Measurements from ENCODE around the gene BID. TPM values are rescaled to one million over a fixed set of nuclear protein-coding genes. Genes with fewer than 3 reads are reported as not detected.

The BID gene
- total and polyA plus RNA-seq, 8 donors, result 3.2 to 15.7 (median 7.9) TPM

DNA sequence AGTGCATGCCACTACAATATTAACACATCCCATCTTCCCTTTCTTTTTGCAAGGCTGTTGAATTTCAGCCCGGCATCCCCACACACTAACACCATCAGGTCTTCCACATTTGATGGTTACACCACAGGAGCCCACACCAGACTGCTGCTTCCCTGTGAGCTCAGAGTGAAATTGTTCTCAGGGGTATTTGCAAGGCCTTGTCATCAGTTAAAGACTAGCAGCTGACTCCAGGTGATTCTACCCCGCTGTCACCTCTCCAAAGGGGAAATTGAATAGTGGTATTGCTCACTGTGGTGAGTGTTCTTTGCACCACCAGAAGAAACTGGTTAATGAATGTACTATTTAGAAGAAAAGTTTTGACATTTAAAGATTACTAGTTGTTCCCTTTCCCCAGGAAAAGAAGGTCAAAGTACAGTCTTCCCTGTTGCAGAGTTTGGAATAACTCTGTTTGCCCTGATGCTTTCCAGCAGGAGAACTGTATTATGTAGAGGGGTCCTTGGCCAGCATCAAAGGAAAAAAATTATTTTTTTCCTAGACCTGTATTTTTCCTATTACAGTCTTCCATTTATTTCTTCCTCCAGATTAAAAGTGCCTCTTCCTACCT, 41.9 kb downstream of the BID start:
- FAIRE-seq, result no peak
- intact Hi-C loops (cut with DNase I), result no loop called here
- no peak for ATAC-seq
- WGBS, 2 donors, result 90 to 93% methylated on average over 2 of the region's 2 CpGs
- no peak for DNase-seq
- H3K27ac ChIP-seq, result no peak overlapping the region
- H3K4me1 ChIP-seq, result no peaks in the 10 kb centered on the region
- H3K9me3 ChIP-seq, result no peaks in the 10 kb centered on the region
- TF ChIP-seq, protein P1, sequence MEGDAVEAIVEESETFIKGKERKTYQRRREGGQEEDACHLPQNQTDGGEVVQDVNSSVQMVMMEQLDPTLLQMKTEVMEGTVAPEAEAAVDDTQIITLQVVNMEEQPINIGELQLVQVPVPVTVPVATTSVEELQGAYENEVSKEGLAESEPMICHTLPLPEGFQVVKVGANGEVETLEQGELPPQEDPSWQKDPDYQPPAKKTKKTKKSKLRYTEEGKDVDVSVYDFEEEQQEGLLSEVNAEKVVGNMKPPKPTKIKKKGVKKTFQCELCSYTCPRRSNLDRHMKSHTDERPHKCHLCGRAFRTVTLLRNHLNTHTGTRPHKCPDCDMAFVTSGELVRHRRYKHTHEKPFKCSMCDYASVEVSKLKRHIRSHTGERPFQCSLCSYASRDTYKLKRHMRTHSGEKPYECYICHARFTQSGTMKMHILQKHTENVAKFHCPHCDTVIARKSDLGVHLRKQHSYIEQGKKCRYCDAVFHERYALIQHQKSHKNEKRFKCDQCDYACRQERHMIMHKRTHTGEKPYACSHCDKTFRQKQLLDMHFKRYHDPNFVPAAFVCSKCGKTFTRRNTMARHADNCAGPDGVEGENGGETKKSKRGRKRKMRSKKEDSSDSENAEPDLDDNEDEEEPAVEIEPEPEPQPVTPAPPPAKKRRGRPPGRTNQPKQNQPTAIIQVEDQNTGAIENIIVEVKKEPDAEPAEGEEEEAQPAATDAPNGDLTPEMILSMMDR (IDR thresholded peaks at IDR 0.05), result no peak
- no peak overlapping the region for H3K4me3 ChIP-seq
- H3K36me3 ChIP-seq, result peaks cover 0 to 42% (median 14%) of the 10 kb centered on the region in 3 donors
- no peaks in the 10 kb centered on the region for H3K27me3 ChIP-seq

DNA sequence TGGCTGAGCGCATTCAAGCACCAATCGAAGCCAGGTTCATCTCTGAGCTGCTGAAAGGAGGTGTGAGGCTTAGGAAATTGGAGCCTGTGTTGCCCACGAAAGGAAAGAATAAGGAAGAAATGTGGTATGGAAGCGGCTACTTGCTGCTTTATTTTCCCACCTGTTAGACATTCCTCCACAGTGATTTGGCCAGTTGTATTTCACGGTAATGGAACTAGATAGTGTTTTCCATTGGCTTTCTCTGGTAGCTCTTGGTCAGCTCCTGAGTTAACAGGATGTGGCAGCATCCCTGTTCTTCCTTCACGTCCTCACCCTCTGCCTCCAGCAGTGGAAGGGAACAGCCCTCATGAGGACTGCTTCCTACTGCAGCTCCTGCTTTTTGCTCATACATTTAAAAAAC, 44.7 kb downstream of the BID start:
- 83 to 89% methylated on average over 6 of the region's 6 CpGs for WGBS, 2 donors
- peaks cover 0 to 48% (median 22%) of the 10 kb centered on the region in 3 donors for H3K36me3 ChIP-seq
- no peak for FAIRE-seq
- no peaks in the 10 kb centered on the region for H3K4me1 ChIP-seq
- H3K27me3 ChIP-seq, result no peaks in the 10 kb centered on the region
- H3K4me3 ChIP-seq, result no peak overlapping the region
- ATAC-seq, result no peak
- TF ChIP-seq, protein P1 (IDR thresholded peaks at IDR 0.05), result no peak
- no peaks in the 10 kb centered on the region for H3K9me3 ChIP-seq
- H3K27ac ChIP-seq, result no peak overlapping the region
- DNase-seq, result no peak
- intact Hi-C loops (cut with DNase I), result no loop called here

DNA sequence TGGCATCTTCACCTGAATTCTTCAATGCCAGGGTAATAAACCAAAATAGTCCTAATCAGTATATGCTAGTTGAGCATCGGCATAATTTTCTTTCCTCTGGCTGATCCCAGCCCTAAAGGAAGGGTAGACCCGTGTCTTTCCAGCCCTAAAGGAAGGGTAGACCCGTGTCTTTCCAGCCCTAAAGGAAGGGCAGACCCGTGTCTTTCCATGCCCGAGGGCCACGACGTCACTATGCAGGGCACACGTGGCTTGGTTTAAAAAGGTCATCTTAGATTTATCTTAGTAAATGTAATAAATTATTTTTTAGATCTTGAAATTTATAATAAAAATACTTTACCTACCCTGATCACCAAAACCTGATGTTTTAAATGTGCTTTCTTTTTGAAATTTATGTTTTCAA, 45.5 kb downstream of the BID start:
- Histone ChIP-seq H3K4me1 (no peaks in the 10 kb centered on the region), H3K4me3 (no peak overlapping the region), H3K9me3 (no peaks in the 10 kb centered on the region), H3K27me3 (no peaks in the 10 kb centered on the region), H3K36me3 (peaks cover 0 to 40% (median 19%) of the 10 kb centered on the region in 3 donors), H3K27ac (no peak overlapping the region)
- DNase-seq (no peak), ATAC-seq (no peak), FAIRE-seq (no peak)
- intact Hi-C loops (cut with DNase I), result no loop called here
- TF ChIP-seq, protein P1 (IDR thresholded peaks at IDR 0.05), result no peak
- 90% methylated on average over 8 of the region's 8 CpGs for WGBS, 2 donors

- no peaks in the 10 kb centered on the region for H3K9me3 ChIP-seq
- 86 to 91% methylated on average over 18 of the region's 18 CpGs for WGBS, 2 donors
- H3K27ac ChIP-seq, result no peak overlapping the region
- DNase-seq (no peak), ATAC-seq (no peak), FAIRE-seq (no peak)
- peaks cover 0 to 36% (median 16%) of the 10 kb centered on the region in 3 donors for H3K36me3 ChIP-seq
- intact Hi-C loops (cut with DNase I), result no loop called here
- no peaks in the 10 kb centered on the region for H3K27me3 ChIP-seq
- H3K4me1 ChIP-seq, result no peaks in the 10 kb centered on the region
- H3K4me3 ChIP-seq, result no peak overlapping the region
- TF ChIP-seq, protein P1 (IDR thresholded peaks at IDR 0.05), result no peak
Observed at GRCh38 chr22:17726928-17727897, 47.1 kb downstream of the BID start.

Measured in pancreas (tissue), 10 donors.